GM21390 (cell line): ENCODE results near the gene MAP7.
"Not testable (repeated sequence)": the region's sequence is repeated elsewhere in the genome, so short reads cannot be mapped to it uniquely, and the experiment has no call there.

Source experiments
- ATAC-seq: cut with Tn5 transposase; IDR thresholded peaks from one replicate; pipeline ENCODE4 v1.9.1; 2021; ENCODE audit not compliant: unreplicated experiment

Gene MAP7

DNA sequence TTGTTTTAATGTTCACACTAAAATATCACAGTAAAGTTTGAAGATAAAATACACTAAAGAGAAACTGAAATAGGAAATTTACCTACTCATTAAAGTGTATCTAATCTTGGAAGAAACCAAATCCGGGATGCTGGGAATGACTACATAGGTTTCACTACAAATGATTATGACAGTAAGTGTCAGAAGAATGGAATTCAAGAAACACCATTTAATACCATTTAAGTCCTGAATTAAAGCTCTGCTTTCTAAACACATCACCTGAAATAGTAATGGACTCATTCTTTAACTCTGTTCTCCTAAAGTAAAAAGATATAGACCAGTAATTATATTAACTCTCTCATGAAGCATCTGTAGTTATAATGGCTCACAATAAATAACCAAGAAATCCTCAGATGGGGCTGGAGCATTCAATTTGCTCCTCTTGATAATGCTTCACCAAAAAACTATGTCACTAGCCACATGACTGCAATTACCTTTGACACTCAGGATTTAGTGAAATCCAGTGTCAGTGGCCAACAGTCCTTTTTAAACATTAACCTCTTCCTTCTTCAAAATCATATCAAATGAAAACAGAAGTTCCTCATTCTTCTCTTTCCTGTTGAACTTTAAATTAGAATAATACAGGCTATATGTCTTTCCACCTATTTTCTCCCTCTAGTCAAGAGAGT is 41.4 kb downstream of the MAP7 start:
- no peak for ATAC-seq

DNA sequence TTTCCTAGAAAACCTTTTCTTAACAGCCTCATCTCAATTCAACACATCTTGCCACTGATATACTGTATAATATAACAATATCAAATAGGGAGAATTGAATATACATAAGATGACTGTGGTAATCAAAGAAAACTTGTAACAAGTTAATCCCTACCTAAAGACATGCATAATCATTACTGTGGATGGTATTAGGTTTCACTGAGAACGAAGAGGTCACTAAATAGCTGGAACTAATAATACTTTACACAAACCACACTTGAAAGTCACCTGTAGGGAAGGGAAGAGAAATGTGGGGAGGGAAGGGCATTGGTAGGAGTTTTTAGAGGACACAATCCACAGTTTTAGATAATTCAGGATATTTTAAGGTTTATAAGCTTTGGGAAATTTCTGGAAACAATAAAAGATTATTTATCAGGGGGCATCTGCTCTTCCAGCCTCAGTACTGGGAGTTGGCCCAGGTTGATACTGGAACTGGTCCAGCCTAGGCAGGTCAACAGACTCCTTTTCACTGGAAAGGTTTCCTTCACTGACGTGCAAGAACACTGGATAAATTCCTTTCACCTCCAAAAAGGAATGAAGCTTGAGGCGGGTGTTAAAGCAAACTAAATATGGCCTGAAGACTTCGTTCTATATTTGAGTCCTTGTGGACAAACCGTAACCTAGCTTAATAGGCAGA is 44.0 kb downstream of the MAP7 start:
- no peak for ATAC-seq

DNA sequence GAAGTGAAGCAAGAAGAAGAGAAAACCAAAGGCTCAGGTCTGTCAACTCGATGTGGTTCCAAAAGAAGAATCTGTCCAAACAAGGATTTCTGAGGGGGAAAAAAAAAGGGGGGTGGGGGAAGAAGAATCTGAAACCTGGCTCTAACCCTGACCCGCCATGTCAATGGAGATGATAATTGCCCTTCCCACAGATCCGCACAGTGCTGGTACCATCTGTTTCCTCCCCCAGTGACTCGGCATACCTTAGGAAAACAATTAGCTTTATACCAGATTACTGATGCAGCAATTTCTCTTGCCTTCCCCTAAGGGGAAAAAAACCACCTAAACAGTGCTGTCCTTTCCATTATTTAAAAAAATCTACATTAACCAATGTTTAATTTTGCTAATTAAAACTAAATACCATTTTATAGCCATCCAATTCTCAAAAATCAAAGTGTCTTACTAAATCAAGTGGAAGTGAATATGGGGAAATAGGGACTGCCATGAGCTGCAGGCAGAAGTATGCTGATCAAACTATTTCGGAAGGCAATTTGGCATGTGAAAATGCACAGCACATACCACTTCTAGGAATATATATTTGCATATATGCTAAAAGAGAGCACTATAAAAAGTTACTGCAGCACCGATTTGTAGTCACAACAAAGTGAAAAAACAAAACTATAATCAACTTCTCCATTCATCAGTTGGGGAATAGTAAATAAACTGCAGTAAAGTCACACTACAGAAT is 46.8 kb downstream of the MAP7 start:
- no peak for ATAC-seq

DNA sequence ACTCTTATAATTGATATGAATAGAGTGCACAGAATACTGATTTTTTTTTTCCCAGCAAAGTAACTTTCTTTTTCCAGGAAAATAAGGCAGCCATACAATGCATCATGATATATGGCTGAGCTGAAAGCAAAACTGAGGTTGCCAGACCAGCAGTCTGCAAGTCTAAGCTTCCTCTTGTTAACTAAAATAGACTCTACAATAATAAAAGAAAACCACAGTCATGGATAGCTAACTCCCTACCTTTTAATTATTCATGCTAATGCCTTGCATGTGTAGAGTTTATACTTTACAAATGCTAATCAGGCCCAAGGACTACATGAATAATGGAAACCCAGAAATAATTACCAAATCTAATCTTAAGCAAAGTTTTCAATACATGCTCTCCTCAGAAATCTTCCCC is 47.4 kb downstream of the MAP7 start:
- ATAC-seq: no peak

DNA sequence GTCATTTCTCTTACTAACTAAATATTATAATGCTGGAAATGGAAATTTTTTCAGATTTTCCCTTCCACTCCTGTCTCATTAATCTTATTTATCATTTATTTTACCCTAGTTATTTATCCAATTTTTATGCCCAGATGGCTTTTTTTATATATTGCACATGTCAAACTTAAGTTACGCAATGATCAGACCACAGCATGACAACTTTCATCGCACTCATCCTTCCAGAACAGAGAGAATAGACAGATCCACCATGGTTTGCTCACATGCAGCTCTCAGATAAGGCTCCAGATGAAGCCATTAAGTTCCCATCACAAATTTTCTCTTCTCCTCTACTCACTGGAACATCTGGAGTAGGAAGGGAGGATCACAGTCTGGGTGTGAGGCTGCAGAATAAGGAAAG is 48.7 kb downstream of the MAP7 start:
- no peak for ATAC-seq

DNA sequence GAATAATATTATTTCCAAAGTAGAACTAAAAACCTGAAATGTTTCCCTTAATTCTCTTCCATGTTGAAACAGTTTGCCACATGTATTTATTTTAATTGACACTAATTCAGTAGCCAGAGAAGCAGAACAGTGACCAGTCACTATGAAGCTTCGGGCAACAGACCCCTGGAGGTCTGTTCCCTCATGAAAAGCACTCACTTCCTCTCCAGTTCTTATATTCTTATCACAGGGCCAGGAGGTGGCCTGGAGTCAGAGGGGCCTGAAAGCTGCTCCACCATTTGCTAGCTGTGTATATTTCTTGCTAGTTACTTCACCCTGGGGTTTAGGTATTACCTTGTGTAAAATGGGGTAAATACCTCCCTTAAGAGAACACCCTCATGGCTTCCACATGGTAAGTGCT is 49.1 kb downstream of the MAP7 start:
- ATAC-seq: no peak

DNA sequence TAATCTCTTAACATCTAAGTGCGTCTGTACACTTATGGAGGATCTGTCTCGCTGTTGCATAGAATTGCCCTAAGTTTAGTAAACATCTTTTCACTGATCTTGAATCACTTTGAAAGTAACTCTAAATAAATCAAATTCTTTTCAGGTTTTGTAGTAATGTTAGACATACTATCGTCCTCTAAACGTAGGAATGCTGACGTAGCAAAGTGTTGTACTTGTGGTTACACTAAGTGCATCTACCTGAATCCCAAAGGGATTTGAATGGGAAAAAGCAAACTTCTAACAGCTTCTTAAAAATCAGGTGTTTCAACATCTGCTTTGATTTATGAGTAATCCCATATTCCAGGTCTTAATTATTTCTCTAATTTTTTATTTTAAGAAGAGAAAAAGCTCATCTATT is 49.8 kb downstream of the MAP7 start:
- ATAC-seq: no peak

DNA sequence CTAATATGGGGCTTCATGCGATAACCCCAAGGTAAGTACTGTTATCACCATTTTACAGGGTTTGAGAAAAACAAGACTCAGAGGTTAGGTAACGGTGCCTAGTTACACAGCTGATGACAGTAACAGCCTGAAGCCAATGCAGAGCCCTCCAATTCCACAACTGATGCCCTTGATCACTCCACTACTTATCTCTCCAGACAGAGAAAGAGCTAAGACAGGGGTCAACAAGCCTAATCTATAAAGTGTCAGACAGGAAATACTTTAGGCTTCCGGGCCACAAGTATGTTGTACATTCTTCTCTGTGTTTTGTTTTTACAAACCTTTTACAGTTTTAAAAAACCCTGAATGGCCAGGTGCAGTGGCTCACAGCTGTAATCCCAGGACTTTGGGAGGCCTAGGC is 50.9 kb downstream of the MAP7 start:
- no peak for ATAC-seq

DNA sequence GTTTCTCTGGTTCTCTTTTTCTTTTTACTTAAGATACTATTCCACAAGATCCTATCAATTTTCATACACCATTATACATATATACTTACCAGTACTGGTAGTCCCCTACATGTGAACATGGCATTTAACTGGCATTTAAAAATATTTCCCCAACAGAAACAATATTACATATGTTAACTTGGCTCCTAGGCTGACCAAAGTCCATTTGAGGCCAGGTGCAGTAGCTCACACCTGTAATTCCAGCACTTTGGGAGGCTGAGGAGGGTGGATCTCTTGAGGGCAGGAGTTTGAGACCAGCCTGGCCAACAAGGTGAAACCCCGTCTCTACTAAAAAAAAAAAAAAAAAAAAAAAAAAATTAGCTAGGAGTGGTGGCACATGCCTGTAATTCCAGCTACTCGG is 53.8 kb downstream of the MAP7 start:
- not testable (repeated sequence) for ATAC-seq

DNA sequence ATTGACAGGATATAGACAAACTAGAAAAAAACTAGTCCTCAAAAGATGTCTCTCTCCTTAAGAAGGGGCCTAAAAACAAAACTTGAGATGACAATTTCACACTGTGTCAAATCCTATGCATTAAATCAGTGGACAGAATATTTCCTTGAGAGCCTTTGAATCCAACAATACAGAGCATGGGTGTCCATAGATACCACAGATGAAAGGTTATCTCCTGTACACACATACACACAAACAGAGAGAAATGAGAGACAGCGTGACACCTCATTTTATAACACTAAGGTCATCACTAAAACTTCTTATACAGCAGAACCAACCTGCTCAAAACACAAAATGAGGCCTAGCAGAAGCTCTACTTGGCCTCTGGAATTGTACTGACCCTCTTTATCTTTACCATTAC is 55.5 kb downstream of the MAP7 start:
- ATAC-seq: no peak

DNA sequence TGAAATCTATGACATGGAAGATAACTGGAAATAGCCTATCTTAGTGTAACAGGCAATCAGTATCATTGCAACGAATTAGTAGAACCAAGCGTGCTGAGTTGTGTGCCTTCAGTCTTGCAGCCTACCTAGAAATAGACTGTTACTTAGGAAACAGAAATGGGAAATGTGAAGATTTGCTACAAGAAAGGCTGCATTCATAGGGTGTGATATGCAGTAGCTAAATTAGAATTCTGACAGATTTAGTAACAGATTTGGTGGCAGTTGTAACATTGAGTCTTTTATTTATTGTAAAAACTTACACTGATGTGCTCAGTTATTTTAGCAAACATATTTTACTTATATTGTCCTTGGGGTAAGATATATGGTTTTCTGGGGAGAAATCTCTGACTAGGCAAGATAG is 56.2 kb downstream of the MAP7 start:
- no peak for ATAC-seq

DNA sequence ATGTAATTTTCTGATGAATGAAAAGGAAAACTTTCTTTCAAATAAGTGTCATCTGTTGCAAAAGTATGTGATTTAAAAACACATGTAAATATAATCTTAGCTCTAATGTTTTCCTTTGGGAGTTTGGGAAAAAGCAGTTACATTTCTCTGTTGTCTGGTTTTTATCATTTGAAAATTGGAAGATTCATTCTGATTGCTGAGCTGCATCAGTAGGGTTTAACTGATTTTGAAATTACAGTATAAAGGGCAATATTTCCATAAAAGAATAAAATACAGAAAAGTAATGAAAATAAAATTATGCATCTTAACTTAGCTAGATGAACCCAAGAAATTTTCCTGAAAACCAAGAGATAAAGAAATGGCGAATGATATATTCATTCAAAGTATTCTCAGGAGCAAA is 57.8 kb downstream of the MAP7 start:
- no peak for ATAC-seq

DNA sequence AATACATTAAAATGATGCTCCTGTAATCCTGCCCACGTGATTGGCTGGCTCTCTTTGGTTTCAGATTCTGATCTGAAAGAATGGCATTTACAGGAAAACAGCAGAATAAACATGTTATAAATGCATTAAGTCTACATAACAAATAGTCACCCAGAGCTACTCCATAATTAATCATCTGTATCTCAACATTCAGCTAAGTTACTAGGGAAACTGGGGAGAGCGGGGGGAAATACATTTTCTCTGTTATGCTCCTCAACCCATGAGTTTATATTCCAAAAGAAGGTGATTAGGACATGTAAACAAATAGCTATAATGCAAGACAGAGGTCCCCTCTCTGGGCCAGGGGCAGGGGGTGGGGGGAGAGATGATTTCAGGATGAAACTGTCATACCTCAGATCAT is 58.5 kb downstream of the MAP7 start:
- ATAC-seq: no peak

DNA sequence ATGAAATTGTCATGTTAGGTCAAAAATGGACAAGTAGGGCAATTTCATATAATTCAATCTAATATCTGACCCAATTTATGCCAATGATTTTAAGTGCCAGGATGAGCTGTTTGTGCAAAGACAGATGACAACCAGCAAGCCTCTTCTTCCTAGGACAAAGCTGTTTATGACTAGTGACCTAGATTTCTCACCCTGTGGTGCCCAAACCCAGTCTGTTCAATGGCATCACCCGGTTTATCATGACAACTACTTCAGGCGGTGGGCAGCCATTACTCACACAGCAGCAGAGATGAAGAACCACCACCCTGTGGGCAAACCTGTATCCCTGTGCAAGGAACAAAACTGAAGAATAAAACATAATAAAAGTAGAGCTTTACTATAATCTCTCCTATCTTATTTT is 59.0 kb downstream of the MAP7 start:
- no peak for ATAC-seq

DNA sequence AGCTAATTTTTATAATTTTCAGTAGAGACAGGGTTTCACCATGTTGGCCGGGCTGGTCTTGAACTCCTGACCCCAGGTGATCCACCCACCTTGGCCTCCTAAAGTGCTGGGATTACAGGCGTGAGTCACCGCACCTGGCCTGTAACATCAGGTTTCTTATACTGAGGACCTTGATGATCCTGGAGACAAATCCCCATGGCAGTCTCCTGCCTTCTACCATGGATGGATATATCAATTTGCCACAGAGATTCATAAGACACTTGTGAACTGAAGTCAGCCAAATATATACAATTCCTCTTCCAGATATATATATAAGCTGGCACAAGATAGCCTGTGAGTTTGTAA is 60.6 kb downstream of the MAP7 start:
- ATAC-seq: not testable (repeated sequence)

DNA sequence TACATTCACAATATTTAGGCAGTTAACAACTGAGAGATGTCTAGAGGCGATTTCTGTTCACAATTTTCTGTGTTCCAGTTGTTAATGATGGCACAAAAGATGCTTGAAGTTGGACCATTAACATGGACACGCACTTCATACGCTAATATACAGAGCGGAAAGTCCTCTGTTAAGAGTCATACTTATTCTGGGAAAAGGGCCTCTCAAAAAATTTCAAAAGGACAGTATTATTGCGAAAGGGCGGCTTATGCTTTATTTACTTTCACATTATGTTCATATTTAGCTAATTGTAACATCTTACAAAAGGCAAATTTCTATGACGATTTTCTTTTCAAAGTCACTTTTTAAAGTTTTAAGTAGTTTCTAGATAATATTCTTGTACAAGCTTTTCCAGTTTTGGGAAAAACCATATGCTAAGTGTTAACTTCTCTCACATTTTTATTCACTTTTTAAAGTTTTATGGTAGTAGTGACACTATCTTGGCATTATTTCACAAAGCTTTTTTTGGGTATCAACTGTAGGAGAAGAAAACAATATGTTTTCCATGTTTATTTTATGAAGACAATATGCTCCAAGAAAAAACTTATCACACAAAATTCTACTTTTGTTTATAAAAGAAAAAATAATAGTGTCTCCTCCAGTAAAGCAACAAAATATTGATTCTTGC is 62.3 kb downstream of the MAP7 start:
- no peak for ATAC-seq

DNA sequence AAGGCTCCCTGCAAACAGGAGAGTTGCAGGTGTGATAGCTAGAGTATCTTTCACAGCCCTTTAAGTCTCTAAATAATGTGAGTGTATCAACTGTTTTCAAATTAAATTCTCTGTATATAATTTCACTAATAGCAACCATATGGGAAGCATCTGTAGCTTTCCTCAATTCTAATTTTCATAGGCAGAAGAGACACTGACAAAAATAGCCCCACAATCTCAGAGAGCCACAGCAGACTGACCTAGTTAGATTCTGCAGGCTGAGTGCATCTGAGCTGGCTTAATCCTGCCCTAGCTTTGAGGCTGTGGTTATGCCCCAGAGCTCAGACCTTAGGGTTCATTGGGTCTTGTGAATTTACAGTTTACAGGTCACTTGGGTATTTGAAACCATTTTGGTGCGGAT is 63.9 kb downstream of the MAP7 start:
- no peak for ATAC-seq

DNA sequence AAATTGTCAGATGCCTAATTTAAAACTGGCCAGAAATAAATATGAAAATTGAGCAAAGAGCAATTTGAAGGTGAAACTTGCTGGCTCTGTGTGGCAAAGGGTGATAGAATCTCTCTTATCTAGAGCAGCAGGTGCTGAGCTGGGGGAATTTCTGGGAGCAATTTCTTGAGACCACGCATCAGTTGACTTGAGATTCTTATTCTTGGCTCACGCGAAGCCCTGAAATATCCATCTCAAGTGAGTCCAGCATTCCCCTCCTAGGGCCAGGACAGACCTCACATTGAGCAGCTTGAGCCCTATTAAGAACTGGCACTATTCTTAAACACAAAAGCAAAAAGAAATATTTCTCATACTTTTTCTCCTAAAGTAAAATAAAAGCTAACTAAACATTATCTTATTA is 66.3 kb downstream of the MAP7 start:
- no peak for ATAC-seq

DNA sequence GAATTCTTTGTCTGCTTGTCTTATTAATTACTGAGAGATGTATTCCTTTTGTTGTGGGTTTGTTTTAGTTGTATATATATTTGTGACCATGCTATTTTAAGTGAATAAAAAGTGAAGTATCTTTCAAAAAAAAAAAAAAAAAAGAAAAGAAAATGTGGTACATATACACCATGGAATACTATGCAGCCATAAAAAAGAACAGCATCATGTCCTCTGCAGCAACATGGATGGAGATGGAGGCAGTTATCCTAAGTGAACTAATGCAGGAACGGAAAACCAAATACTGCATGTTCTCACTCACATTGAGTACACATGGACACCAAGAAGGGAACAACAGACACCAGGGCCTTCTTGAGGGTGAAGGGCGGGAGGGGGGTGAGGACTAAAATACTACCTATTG is 67.2 kb downstream of the MAP7 start:
- ATAC-seq: not testable (repeated sequence)

DNA sequence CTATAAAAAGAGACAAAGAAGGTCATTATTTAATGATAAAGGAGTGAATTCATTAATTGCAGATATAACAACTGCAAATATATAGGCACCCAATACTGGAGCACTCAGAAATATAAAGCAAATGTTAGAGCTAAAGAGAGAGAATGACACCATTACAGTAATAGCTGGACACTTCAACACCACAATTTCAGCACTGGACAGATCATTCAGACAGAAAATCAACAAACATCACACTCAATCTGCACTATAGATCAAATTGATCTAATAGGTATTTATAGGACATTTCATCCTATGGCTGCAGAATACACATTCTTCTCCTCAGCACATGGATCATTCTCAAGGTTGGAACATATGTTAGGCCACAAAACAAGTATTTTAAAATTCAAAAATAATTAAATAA is 72.7 kb downstream of the MAP7 start:
- ATAC-seq: no peak

DNA sequence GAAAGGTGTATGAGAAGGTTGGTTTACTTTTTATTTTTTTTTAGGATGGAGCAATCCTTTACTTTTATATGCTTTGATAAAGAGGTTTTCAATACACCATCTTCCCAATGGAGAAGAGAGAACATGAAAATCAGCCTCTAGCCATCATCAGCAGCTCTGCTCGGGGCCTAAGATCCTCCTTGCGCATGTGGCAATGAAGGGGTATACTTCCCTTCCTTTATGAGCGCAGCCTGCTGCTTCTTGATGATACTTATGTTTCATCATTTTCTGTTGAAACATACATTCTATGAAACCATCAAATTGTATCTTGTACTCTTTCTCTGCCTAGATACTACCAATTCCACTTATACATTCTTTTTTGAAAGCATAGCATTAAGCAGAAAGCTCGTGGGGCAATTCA is 74.5 kb downstream of the MAP7 start:
- ATAC-seq: no peak

DNA sequence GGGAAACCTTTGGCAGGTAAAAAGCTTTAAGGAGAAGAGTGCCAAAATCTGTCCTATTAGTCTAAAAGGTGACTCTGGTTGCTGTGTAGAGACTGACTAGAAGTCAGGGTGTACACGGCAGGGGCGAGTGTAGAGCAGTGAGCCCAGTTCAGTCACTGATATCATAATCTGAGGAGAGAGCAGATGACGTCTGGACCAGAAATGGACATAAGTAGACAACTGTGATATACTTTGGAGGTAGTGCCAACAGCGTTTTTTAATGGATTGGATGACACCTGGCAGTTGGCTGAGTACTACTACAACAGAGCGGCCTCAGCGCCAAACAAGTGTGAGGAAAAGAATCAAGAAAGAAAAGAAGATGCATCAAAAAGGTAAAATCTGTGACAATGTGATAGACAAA is 76.0 kb downstream of the MAP7 start:
- no peak for ATAC-seq
